Keratinocyte (primary cell): ENCODE results near the gene SHISA7. TPM values are rescaled to one million over a fixed set of nuclear protein-coding genes. Genes with fewer than 3 reads are reported as not detected.

Experiments
- DNase-seq: peaks from one replicate; pipeline ENCODE4 v3.0.0-alpha.2; 2011; ENCODE audit warnings: low read depth, missing footprints, low spot score
- FAIRE-seq: peaks from 2 replicates; lab custom pipeline; 2011; peaks lifted over from hg19 to GRCh38; lab: Jason Lieb, UNC
- H2AFZ ChIP-seq: 2 replicates; pipeline ENCODE4 v1.6.0; 2012; ENCODE audit warnings: low read length, control low read depth, inconsistent platforms; ENCODE audit not compliant: control insufficient read depth
- H3K27ac ChIP-seq: 2 replicates; pipeline ENCODE4 v1.5.1; 2011; ENCODE audit warnings: low read length; ENCODE audit not compliant: control insufficient read depth, insufficient read depth
- H3K27me3 ChIP-seq: 3 replicates; pipeline ENCODE4 v1.6.0; 2011; ENCODE audit warnings: low read length; ENCODE audit not compliant: control insufficient read depth, insufficient read depth; ENCODE audit errors: extremely low read depth
- H3K36me3 ChIP-seq, 2 experiments: 2 replicates in 1 of 2; 3 replicates in 1 of 2; pipeline ENCODE4 v1.5.1; 2011; ENCODE audit warnings: low read length in 2 of 2, mild to moderate bottlenecking in 1 of 2; ENCODE audit not compliant: control insufficient read depth in 2 of 2, insufficient read depth in 2 of 2; ENCODE audit errors: extremely low read depth in 1 of 2
- H3K4me1 ChIP-seq: 3 replicates; pipeline ENCODE4 v1.5.1; 2011; ENCODE audit warnings: low read length; ENCODE audit not compliant: control insufficient read depth, insufficient read depth; ENCODE audit errors: extremely low read depth
- H3K4me2 ChIP-seq: 3 replicates; pipeline ENCODE4 v1.6.0; 2011; ENCODE audit warnings: low read depth, low read length; ENCODE audit not compliant: control insufficient read depth, insufficient read depth; ENCODE audit errors: extremely low read depth
- H3K4me3 ChIP-seq, 3 experiments: fragments of 200-600 bp in 1 of 3; sonication (generic) in 1 of 3; 2 replicates in 2 of 3; 3 replicates in 1 of 3; pipeline ENCODE4 v1.5.1; 2011 to 2016; ENCODE audit warnings: low read length in 3 of 3, mild to moderate bottlenecking in 3 of 3, control low read depth in 2 of 3, inconsistent platforms in 1 of 3, low read depth in 1 of 3, mixed read lengths in 1 of 3, mixed run types in 1 of 3, moderate library complexity in 1 of 3; ENCODE audit not compliant: control insufficient read depth in 2 of 3, insufficient read depth in 2 of 3; ENCODE audit errors: extremely low read depth in 1 of 3
- H3K79me2 ChIP-seq: 2 replicates; pipeline ENCODE4 v1.6.0; 2012; ENCODE audit warnings: low read length; ENCODE audit not compliant: control insufficient read depth, insufficient read depth
- H3K9ac ChIP-seq: 3 replicates; pipeline ENCODE4 v1.6.0; 2011; ENCODE audit warnings: low read length; ENCODE audit not compliant: control insufficient read depth, insufficient read depth; ENCODE audit errors: extremely low read depth
- H3K9me1 ChIP-seq: 3 replicates; pipeline ENCODE4 v1.6.0; 2011; ENCODE audit warnings: low read length; ENCODE audit not compliant: control insufficient read depth, insufficient read depth; ENCODE audit errors: extremely low read depth
- H3K9me3 ChIP-seq: 2 replicates; pipeline ENCODE4 v1.5.1; 2012; ENCODE audit warnings: low read depth, low read length; ENCODE audit not compliant: control insufficient read depth
- H4K20me1 ChIP-seq: 3 replicates; pipeline ENCODE4 v1.6.0; 2011; ENCODE audit warnings: low read length; ENCODE audit not compliant: control insufficient read depth, insufficient read depth; ENCODE audit errors: extremely low read depth
- EZH2 ChIP-seq: IDR thresholded peaks from one replicate; pipeline ENCODE4 v1.6.1; 2012; ENCODE audit warnings: inconsistent platforms, mild to moderate bottlenecking, low read length, moderate library complexity
- dilution Hi-C: fragments of 300-500 bp; cut with MboI; formaldehyde crosslinking; loops from one replicate; pipeline ENCODE4 v1.7.0; 2020; ENCODE audit warnings: low sequenced_read_pairs; ENCODE audit not compliant: extremely low pct_ligation_motif_present
- polyA plus RNA-seq, 5 experiments: library from polyadenylated mRNA; depleted of rRNA in 3 of 5; stranded (reverse) in 3 of 5; stranded (forward) in 1 of 5; unstranded in 1 of 5; fragments of >200 nt; gene quantifications; 1 replicate in 1 of 5; 2 replicates in 3 of 5; 3 replicates in 1 of 5; pipeline versions ENCODE4 v1.2.1 to v1.2.3, GENCODE V29; 2011 to 2012; ENCODE audit warnings: missing spikeins in 2 of 5, low read depth in 1 of 5, low replicate concordance in 1 of 5
- TF ChIP-seq, protein P1 (sequence below), 3 experiments: IDR thresholded peaks in 1 of 3; conservative IDR thresholded peaks in 1 of 3; optimal IDR thresholded peaks in 1 of 3; 2 replicates in 2 of 3; 3 replicates in 1 of 3; pipeline versions ENCODE3 to v1.5.1; 2011; ENCODE audit warnings: low read length in 3 of 3, mild to moderate bottlenecking in 3 of 3, moderate library complexity in 2 of 3, control low read depth in 1 of 3, inconsistent platforms in 1 of 3; ENCODE audit not compliant: insufficient read depth in 2 of 3; ENCODE audit errors: extremely low read depth in 1 of 3

Gene SHISA7
- polyA plus RNA-seq, 1 donor (not counting 4 experiments of a cell fraction or from before 2014, with no cell fraction given): not detected

- Histone ChIP-seq H4K20me1 (no peaks in the 10 kb centered on the region), H3K36me3 (peaks cover 0 to 5% of the 10 kb centered on the region in 2 experiments), H3K9me1 (peaks cover 3% of the 10 kb centered on the region), H3K27ac (no peak overlapping the region), H3K4me2 (no peak overlapping the region), H3K4me3 (no peak overlapping the region), H3K9ac (no peak overlapping the region), H3K79me2 (no peaks in the 10 kb centered on the region), H3K27me3 (peaks cover 40% of the 10 kb centered on the region), H2AFZ (no peak overlapping the region), H3K4me1 (peaks cover 28% of the 10 kb centered on the region), H3K9me3 (no peaks in the 10 kb centered on the region)
- dilution Hi-C loops: no loop called here
- FAIRE-seq: no peak
- DNase-seq: no peak
- no peak for TF ChIP-seq EZH2
- TF ChIP-seq, protein P1, sequence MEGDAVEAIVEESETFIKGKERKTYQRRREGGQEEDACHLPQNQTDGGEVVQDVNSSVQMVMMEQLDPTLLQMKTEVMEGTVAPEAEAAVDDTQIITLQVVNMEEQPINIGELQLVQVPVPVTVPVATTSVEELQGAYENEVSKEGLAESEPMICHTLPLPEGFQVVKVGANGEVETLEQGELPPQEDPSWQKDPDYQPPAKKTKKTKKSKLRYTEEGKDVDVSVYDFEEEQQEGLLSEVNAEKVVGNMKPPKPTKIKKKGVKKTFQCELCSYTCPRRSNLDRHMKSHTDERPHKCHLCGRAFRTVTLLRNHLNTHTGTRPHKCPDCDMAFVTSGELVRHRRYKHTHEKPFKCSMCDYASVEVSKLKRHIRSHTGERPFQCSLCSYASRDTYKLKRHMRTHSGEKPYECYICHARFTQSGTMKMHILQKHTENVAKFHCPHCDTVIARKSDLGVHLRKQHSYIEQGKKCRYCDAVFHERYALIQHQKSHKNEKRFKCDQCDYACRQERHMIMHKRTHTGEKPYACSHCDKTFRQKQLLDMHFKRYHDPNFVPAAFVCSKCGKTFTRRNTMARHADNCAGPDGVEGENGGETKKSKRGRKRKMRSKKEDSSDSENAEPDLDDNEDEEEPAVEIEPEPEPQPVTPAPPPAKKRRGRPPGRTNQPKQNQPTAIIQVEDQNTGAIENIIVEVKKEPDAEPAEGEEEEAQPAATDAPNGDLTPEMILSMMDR (optimal IDR thresholded peaks at IDR 0.05 in 1 of 3, IDR thresholded peaks at IDR 0.05 in 1 of 3, conservative IDR thresholded peaks at IDR 0.05 in 1 of 3; ENCODE audit: extremely low read depth in 1 of 3, insufficient read depth in 2 of 3, low read length in 3 of 3): no peak
Observed at GRCh38 chr19:55489711-55490477, 46.8 kb upstream of the SHISA7 start.

DNA sequence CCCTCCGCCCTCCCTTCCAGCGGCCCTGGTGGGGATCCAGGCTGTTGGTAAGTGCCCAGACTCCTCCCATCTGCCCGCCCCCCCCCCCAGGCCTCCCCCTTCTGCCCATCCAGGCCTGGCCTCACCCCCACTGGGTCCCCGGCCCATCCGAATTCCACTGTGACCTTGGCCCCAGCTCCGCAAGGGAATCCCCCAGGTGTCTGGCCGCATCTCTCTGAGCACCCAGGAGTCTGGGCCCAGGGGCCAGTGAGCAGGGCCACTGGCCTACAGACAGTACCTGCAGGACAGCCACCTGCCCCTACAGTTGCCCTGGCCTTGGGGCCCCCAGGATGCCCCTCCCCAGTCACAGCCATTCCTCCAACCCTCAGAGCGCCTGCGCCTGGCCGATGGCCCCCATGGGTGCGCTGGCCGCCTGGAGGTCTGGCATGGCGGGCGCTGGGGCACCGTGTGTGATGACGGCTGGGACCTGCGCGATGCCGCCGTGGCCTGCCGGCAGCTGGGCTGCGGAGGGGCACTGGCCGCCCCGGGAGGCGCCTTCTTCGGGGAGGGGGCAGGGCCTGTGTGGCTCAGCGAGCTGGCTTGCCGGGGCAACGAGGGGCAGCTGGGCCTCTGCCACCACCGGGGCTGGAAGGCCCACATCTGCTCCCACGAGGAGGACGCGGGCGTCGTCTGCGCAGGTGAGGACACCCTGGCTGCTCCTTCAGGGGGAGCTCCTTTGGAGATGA lies 46.0 kb upstream of the SHISA7 start:
- Histone ChIP-seq H3K27ac (no peak overlapping the region), H3K9me1 (peaks cover 3% of the 10 kb centered on the region), H3K4me2 (no peak overlapping the region), H3K79me2 (no peaks in the 10 kb centered on the region), H4K20me1 (no peaks in the 10 kb centered on the region), H3K4me3 (no peak overlapping the region), H3K27me3 (peaks cover 35% of the 10 kb centered on the region), H3K9ac (no peak overlapping the region), H3K36me3 (peaks cover 0 to 5% of the 10 kb centered on the region in 2 experiments), H2AFZ (no peak overlapping the region), H3K4me1 (peaks cover 32% of the 10 kb centered on the region), H3K9me3 (no peaks in the 10 kb centered on the region)
- FAIRE-seq (no peak), DNase-seq (no peak)
- TF ChIP-seq, protein P1 (optimal IDR thresholded peaks at IDR 0.05 in 1 of 3, IDR thresholded peaks at IDR 0.05 in 1 of 3, conservative IDR thresholded peaks at IDR 0.05 in 1 of 3; ENCODE audit: extremely low read depth in 1 of 3, insufficient read depth in 2 of 3, low read length in 3 of 3): no peak
- TF ChIP-seq EZH2: no peak
- dilution Hi-C loops: no loop called here
